ENCODE results near the gene SPOCK1.

DNA sequence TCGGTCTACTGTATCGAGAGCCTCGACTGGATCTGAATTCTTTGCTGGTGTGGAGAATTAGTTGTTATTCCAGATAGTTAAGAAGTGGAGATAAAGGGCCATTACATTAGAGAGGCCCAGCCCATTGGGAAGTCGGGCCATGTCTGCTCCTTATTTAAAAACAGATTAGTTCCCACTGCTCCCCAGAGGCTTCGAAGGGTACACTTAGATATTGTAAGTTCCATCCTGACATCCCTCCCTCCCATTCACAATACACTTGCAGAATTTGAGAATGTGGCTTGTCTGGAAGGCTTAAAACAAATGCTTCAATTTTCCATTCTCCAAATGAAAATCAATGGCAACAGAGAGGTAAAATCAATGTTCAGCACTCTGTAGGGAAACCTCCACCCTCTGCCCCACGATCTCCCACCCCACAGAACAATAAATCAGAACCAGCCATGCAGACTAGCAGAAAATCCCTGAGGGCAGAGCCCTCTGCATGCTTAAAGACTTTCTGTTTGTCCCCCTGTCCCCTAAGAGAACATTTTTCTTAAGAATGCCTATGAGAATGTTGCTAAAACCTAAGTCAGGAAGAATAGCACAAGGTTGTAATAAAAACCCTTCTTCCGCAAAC, 364.1 kb downstream of the SPOCK1 start:
- TF ChIP-seq POLR2A (IDR thresholded peaks at IDR 0.05), result no peak
- TF ChIP-seq, protein P1, sequence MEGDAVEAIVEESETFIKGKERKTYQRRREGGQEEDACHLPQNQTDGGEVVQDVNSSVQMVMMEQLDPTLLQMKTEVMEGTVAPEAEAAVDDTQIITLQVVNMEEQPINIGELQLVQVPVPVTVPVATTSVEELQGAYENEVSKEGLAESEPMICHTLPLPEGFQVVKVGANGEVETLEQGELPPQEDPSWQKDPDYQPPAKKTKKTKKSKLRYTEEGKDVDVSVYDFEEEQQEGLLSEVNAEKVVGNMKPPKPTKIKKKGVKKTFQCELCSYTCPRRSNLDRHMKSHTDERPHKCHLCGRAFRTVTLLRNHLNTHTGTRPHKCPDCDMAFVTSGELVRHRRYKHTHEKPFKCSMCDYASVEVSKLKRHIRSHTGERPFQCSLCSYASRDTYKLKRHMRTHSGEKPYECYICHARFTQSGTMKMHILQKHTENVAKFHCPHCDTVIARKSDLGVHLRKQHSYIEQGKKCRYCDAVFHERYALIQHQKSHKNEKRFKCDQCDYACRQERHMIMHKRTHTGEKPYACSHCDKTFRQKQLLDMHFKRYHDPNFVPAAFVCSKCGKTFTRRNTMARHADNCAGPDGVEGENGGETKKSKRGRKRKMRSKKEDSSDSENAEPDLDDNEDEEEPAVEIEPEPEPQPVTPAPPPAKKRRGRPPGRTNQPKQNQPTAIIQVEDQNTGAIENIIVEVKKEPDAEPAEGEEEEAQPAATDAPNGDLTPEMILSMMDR (IDR thresholded peaks at IDR 0.05), result no peak
